Stimulated activated effector memory CD8-positive, alpha-beta T cell treated with anti-CD3 and anti-CD28 coated beads, Interleukin-12 subunit alpha, Interleukin-12 subunit beta, amount 100 ng/mL, for 72 hours (primary cell): Measurements from ENCODE around the gene TMEM269.

Experiments
- ATAC-seq: fragments of 150-1000 bp; cut with Tn5 transposase; 2 replicates; pipeline ENCODE4 v1.10.0; 2021
- DNase-seq, 2 donors: peaks; one replicate each; pipeline ENCODE4 v3.0.0; 2021 to 2022; ENCODE audit warnings: low spot score in 2 of 2
- H3K27ac Mint-ChIP-seq: one replicate; pipeline ENCODE4 v1.8.0; 2022; ENCODE audit warnings: mild to moderate bottlenecking, mixed read lengths
- H3K36me3 Mint-ChIP-seq: one replicate; pipeline ENCODE4 v1.8.0; 2022; ENCODE audit warnings: mild to moderate bottlenecking, mixed read lengths
- H3K4me1 Mint-ChIP-seq: one replicate; pipeline ENCODE4 v1.8.0; 2022; ENCODE audit warnings: mixed read lengths
- H3K4me3 Mint-ChIP-seq: one replicate; pipeline ENCODE4 v1.8.0; 2022; ENCODE audit warnings: mild to moderate bottlenecking, mixed read lengths
- H3K9me3 Mint-ChIP-seq: one replicate; pipeline ENCODE4 v1.8.0; 2022; ENCODE audit warnings: mixed read lengths

TMEM269 gene

DNA sequence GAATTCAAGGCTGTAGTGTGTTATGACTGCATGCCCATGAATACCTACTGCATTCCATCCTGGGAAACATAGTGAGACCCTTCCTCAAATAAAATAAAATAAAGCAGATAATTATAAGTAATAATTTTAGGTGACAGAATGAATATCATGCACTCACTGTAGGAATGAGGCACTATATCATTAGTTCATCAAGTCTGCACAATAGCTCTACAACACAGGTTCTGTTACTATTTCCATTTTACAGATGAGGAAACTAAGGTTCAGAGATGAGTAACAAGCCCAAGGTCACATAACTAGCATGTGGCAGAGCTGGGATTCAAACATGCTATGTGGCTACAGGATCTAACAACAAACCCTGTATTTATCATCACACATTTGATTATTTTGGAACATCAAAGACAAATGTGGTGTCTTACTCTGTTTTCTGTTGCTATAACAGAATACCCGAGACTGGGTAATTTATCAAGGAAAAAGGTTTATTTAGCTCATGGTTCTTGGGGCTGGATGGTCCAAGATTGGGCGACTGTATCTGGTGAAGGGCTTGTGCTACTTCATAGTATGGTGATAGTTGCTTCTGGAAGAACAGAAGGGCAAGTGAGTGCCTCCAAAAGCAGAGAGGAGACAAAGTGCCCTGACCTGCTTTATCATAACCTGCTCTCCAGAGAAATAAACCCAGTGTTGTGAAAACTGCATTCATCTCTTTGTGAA is 56.8 kb downstream of the TMEM269 start:
- Mint-ChIP-seq H3K4me1 (no peaks in the 10 kb centered on the region), H3K36me3 (no peaks in the 10 kb centered on the region), H3K4me3 (no peak overlapping the region), H3K27ac (no peak overlapping the region), H3K9me3 (no peaks in the 10 kb centered on the region)
- ATAC-seq: no peak
- no peak for DNase-seq

DNA sequence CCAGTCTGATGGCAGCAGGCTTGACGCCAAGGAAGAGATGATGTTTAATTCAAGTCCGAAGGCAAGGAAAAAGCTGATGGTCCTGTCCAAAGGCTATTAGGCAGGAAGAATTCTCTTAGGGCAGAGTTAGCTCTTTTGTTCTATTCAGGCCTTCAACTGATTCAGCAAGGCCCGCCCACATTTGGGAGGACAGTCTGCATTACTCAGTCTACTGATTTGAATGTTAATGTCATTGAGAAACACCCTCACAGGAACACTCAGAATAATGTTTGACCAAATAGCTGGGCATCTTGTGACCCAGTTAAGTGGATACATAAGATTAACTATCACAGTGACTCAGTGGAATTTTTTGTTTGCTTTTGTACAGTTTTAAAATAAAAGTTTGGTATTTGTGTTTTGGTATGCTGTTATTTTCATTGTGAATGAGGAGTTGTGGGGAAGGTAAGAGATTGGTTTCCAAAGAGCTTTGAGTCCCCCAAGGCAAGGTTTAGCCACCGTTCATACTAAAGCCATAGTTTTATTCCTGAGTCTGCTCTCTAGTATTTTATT is 59.9 kb downstream of the TMEM269 start:
- Mint-ChIP-seq H3K9me3 (no peaks in the 10 kb centered on the region), H3K4me3 (no peak overlapping the region), H3K36me3 (peaks cover 9% of the 10 kb centered on the region), H3K4me1 (peaks cover 23% of the 10 kb centered on the region), H3K27ac (no peak overlapping the region)
- ATAC-seq: no peak
- no peak for DNase-seq

- H3K4me1 Mint-ChIP-seq: peaks cover 28% of the 10 kb centered on the region
- no peaks in the 10 kb centered on the region for H3K9me3 Mint-ChIP-seq
- DNase-seq: no peak
- H3K36me3 Mint-ChIP-seq: peaks cover 13% of the 10 kb centered on the region
- H3K4me3 Mint-ChIP-seq: no peak overlapping the region
- H3K27ac Mint-ChIP-seq: no peak overlapping the region
- no peak for ATAC-seq
Measured at GRCh38 chr1:42845193-42845592, 60.4 kb downstream of the TMEM269 start.

GRCh38 chr1:42845866-42846256 is 61.1 kb downstream of the TMEM269 start:
- DNase-seq (no peak), ATAC-seq (peak; percentile 3)
- peak overlapping the region; percentile 88 for H3K4me3 Mint-ChIP-seq
- H3K9me3 Mint-ChIP-seq: no peaks in the 10 kb centered on the region
- H3K4me1 Mint-ChIP-seq: peaks cover 29% of the 10 kb centered on the region
- peaks cover 17% of the 10 kb centered on the region for H3K36me3 Mint-ChIP-seq
- peak overlapping the region; percentile 82 for H3K27ac Mint-ChIP-seq

- Mint-ChIP-seq H3K9me3 (no peaks in the 10 kb centered on the region), H3K27ac (peak within 1 kb of the TSS; percentile 82), H3K4me1 (peaks cover 29% of the 10 kb centered on the region), H3K4me3 (peak within 1 kb of the TSS; percentile 88), H3K36me3 (peaks cover 23% of the 10 kb centered on the region)
- ATAC-seq: peak; percentile 92
- DNase-seq: peak; percentile 62 to 89
Measured at GRCh38 chr1:42846257-42847110, 61.7 kb downstream of the TMEM269 start, which contains the start of gene ZNF691. TSS of gene ZNF691 (plus strand) at chr1:42846613. CDS start at chr1:42849659, 3,046 bp downstream.

DNA sequence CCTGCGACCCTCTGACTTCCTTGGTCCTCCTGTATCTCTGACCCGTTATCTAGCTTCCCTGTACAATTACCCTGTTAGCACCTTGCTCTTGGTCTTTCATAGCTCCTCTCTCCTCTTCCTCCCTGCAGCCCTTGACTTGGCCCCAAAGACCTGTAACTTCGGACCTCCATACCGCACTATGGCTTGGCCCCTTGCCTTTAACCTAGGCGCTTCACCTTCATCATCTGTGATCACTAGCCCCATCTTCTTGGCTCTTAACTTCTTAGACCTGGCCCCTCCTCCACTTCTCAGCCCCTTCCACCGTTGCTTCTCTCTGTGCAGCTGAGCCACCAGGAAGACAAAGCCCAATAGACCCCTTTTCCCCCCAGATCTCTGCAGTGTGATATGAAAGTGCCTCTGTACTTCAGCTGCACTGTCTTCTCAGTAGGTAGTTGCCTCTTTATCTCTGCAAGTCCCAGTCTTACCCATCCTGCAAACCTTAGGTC is 62.4 kb downstream of the TMEM269 start:
- H3K4me3 Mint-ChIP-seq: peak overlapping the region; percentile 88
- peak overlapping the region; percentile 82 for H3K27ac Mint-ChIP-seq
- ATAC-seq (no peak), DNase-seq (peak in 1 of 2 donors; percentile 62)
- peaks cover 26% of the 10 kb centered on the region for H3K36me3 Mint-ChIP-seq
- H3K9me3 Mint-ChIP-seq: no peaks in the 10 kb centered on the region
- peaks cover 29% of the 10 kb centered on the region for H3K4me1 Mint-ChIP-seq

DNA sequence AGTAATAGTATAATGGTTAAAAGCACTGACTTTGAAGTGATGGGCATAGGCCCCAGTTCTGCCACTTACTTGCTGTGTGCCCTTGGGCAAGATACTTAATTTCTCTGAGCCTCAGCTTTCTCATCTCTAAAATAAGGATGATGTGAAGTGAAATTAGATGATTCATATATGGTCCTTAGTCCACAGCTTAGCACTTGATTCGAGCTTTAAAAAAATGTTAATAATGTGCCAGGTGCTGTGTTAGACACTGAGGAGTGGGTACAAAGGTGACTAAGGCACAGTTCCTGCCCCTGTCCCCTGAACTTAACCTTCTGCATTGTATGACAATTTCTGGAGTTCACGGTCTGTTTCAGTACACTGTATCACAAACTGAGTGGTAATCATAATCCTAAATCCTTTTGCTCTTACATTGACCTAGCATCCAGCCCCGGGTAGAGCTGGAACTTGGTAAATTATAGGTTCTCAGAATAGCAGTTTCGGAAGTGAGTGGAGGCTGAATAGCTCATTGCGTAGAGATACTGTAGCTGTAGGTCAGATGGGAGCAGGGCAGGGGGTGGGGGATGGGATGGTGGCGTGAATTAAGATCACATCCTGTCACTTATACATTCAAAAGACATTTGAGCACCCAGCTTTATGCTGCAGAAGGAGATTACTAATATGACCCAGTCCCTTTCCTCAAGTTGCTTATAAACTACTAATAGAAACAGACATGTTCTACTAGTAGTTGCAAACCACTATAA is 63.1 kb downstream of the TMEM269 start:
- ATAC-seq: peak; percentile 67
- Mint-ChIP-seq H3K4me3 (peak overlapping the region; percentile 88), H3K4me1 (peaks cover 29% of the 10 kb centered on the region), H3K9me3 (no peaks in the 10 kb centered on the region), H3K36me3 (peaks cover 26% of the 10 kb centered on the region), H3K27ac (peak overlapping the region; percentile 82)
- peak in 1 of 2 donors; percentile 66 for DNase-seq

DNA sequence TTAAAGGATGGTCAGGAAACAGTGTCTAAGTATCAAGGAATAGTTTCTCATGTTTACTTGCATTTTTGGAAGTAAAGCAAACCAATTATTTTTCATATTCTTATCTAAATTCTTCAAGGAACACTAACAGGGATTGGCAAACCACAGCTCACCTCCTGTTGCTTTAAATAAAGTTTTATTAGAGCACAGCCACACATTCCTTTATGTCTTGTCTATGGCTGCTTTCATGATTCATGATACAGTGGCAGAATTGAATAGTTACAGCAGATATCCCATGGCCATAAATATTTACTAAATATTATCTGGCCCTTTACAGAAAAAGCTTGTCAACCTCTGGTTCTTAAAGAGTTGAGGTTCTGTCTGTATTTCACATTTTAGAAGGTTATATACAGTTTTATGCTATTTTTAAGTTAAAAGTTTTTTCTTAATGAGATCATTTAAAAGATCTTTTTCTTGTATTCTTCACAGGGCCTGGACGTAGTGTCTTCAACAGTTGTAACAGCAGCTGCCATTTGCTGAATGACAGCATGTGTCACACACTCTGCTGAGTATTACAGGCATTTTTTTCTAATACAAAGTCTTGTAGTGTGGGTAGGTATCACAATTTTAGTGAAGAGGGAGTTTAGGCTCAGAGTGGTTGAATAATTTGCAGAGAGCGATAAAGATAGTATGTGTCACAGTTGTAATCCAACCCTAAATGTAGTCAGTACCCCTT is 64.2 kb downstream of the TMEM269 start:
- no peak for ATAC-seq
- peaks cover 26% of the 10 kb centered on the region for H3K36me3 Mint-ChIP-seq
- H3K9me3 Mint-ChIP-seq: no peaks in the 10 kb centered on the region
- H3K4me3 Mint-ChIP-seq: peak overlapping the region; percentile 88
- no peak for DNase-seq
- H3K27ac Mint-ChIP-seq: peak overlapping the region; percentile 82
- H3K4me1 Mint-ChIP-seq: peaks cover 29% of the 10 kb centered on the region

GRCh38 chr1:42849944-42850343 is 65.2 kb downstream of the TMEM269 start:
- peaks cover 29% of the 10 kb centered on the region for H3K4me1 Mint-ChIP-seq
- no peak overlapping the region for H3K27ac Mint-ChIP-seq
- DNase-seq: no peak
- H3K36me3 Mint-ChIP-seq: peaks cover 26% of the 10 kb centered on the region
- H3K9me3 Mint-ChIP-seq: no peaks in the 10 kb centered on the region
- H3K4me3 Mint-ChIP-seq: no peak overlapping the region
- ATAC-seq: no peak
